HG03175 (cell line): ENCODE measurements around the gene RHEX.
"Not testable (repeated sequence)": the region's sequence is repeated elsewhere in the genome, so short reads cannot be mapped to it uniquely, and the experiment has no call there.

Experiments
- ATAC-seq: cut with Tn5 transposase; IDR thresholded peaks from one replicate; pipeline ENCODE4 v1.9.1; 2021; ENCODE audit warnings: mild to moderate bottlenecking, moderate library complexity; ENCODE audit not compliant: unreplicated experiment

RHEX gene

DNA sequence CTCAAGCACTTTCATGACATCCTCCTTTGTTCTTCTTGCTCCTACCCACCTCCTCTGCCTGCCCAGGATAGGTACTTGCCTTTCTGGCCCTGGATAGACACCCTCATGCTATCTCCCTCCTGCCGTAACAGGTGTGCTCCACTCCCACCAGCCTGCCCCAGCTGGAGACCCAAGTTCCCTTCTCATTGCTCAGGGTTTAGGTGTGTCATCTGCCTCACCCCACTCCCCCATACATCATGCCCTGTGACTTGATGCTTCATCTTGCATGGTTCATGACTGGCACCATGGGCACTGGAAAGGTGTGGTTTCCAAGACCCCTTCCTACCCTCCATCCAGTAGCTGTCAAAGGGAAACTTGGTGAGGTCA is 5.9 kb downstream of the RHEX start:
- no peak for ATAC-seq

DNA sequence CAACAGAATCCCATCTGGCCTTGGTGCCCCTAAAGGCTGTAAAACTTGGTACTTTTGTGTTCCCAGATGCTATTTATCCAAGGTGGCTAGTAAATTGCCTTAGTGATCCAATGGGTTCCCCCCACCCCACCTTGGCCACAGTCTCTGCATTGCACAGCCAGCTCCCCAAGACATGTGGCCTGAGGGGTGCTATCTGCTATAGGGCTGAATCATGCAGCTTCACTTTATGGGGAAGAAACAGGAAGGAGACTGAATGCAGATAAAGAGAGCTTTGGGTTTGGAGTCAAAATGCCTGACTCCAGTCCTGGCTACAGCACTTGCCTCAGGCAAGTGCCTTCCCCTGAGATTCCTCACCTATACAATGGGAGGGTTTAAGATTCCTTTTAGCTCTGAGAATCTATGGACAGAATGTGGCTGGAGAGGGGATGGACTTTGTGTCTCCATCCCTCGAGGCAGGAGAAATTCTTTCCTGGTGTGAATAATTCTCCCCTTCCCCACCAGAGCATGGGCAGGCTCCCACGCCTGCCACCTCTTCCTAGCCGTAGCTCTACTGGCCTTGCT is 6.5 kb downstream of the RHEX start:
- ATAC-seq: no peak

DNA sequence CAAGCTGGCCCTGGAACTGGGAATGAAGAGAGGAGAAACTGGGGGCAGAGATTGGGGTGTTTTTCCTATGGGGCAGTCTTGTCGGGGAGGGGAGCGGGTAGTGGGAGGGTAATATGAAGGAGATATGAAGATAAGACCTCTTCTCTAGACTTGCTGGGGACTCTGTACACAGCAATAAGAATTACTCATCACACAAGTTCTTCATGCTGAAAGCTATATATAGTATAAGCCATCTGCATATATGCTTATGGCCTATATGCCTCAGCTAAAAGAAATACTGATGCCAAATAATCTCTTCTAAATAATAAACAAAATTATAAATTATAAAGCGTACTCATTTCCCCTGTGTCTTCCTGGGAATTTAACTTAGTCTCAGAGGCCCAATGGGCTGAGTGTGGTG is 7.9 kb downstream of the RHEX start:
- ATAC-seq: no peak

DNA sequence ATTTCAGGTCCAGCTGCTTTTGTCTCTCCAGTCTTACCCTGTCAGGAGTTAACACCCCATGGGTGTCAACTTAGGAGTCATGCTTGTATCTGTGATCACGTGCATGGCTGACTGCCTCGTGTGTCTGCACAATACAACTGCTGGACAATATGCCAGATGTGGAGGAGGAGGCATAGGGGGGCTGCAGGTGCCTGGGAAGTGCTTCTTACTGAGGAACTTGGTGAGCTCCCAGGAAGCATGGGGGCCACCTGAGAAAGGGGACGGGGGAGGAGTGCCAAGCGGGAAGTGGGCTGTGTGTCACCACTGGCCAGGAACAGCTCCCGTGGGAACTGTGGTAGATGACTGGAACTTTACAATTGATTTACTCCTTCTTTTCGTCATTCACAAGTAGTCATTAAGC is 9.5 kb downstream of the RHEX start:
- ATAC-seq: no peak

DNA sequence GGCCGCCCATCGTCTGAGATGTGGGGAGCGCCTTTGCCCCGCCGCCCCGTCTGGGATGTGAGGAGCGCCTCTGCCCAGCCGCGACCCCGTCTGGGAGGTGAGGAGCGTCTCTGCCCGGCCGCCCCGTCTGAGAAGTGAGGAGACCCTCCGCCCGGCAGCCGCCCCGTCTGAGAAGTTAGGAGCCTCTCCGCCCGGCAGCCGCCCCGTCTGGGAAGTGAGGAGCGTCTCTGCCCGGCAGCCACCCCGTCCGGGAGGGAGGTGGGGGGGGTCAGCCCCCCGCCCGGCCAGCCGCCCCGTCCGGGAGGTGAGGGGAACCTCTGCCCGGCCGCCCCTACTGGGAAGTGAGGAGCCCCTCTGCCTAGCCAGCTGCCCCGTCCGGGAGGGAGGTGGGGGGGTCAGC is 11.0 kb downstream of the RHEX start:
- not testable (repeated sequence) for ATAC-seq

DNA sequence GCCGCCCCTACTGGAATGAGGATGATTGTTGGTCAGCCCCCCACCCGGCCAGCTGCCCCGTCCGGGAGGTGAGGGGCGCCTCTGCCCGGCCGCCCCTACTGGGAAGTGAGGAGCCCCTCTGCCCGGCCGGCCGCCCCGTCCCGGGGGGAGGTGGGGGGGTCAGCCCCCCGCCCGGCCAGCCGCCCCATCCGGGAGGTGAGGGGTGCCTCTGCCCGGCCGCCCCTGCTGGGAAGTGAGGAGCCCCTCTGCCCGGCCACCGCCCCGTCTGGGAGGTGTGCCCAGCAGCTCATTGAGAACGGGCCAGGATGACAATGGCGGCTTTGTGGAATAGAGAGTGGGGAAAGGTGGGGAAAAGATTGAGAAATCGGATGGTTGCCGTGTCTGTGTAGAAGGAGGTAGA is 11.5 kb downstream of the RHEX start:
- not testable (repeated sequence) for ATAC-seq

DNA sequence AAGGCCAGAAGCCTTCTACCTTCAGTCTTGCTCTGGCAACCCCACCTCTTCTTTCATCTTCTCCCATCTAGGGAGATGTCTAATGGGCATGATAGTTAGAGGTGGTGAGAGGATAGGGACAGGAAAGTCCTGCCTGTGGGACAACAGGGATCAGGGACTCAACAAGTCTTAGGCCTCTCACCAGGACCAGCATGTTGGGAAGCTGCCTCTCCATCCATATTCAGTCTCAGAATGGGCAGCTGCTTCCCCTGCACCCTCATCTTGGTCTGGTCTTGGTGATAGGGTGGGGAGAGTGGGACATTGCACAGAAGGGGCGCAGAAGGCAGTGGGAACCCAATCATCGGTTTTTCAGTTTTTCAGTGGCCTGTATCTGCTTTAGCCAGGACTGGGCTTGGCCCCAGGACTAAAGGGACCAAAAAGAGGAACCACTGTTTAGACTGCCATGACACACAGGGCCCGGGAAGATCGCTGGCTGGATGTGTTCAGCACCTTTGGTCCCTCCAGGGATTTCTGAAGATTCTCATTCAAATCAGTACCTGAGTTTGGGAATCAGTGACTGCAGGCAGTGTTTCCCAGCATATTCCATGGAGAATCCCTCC is 12.7 kb downstream of the RHEX start:
- ATAC-seq: no peak

DNA sequence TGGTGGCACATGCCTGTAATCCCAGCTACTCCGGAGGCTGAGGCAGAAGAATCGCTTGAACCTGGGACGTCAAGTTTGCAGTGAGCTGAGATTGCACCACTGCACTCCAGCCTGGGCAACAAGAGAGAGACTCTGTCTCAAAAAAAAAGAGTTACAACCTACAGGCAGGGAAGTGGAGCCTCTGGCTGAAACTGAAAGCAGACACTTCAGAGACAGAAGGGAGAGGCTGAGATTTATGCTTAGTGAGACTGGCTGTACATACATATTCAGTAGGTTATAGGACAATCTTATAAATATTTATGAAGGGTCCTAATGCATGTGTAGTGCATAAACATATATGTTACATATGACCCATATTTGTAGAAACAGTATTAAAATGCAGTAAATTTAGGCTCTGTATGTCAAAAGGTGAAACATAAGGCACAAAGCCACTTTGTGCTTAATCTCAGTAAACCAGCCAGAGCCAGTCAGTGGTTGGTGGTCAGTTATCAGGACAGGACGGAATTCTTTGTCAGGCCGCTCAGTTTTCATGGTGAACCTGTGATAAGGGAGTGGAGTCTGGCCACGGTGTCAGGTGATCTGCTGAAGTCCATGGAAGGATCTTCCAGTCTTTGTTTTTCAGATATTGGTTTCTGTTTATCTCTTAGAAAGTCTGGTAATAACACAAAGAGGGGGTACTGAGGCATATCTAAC is 13.7 kb downstream of the RHEX start:
- peak; percentile 79 for ATAC-seq

DNA sequence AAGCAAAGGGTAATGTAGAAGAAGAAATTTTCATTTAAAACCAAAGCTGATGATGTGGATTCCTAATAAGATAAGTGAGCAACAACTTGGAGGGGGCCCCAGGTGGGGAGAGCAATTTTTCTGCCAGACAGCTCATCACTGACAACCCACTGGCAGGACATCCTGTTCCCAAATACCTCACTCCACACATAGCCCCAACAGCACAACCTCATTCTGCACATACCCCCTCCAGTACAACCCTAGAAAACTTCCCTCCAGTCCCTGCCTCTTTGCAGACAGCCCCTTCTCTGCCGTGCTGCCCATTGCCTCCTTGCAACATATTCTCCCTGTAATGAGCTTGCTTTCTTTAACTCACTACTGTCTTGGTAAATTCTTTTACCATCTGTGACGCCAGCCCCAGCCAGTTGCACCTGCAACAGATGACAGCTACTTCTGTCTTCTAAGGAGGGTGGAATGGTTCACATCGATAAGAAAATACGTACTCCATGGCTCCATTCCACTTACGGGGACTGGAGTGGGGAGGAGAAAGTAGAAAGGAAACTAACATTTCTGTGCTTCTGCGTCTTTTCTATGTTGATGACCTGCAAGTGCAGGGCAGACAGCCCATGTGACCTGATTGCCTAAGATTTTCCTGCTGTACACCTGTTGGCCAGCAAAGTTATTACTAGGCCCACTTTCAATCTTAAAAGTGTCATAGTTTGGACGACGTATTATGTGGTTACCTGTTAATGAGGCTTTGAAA is 14.7 kb downstream of the RHEX start:
- no peak for ATAC-seq

DNA sequence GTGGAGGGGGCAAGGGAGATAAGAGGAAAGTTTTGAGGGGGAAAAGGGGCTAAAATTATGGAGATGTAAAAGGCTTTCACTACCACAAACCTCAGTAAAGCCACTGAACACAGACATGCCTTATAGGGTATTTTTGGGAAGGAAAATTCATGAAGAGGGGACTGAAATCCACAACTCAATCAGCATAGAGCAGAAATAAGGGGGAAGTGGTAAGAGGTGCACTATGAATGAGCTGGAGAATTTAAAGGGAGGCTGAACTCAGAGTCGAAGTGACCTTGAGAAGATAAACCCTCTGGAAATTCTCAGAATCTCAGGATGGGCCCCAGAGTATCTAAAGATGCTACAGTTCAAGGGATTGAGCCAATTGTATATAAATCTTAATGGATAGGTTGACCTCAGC is 15.3 kb downstream of the RHEX start:
- ATAC-seq: no peak

DNA sequence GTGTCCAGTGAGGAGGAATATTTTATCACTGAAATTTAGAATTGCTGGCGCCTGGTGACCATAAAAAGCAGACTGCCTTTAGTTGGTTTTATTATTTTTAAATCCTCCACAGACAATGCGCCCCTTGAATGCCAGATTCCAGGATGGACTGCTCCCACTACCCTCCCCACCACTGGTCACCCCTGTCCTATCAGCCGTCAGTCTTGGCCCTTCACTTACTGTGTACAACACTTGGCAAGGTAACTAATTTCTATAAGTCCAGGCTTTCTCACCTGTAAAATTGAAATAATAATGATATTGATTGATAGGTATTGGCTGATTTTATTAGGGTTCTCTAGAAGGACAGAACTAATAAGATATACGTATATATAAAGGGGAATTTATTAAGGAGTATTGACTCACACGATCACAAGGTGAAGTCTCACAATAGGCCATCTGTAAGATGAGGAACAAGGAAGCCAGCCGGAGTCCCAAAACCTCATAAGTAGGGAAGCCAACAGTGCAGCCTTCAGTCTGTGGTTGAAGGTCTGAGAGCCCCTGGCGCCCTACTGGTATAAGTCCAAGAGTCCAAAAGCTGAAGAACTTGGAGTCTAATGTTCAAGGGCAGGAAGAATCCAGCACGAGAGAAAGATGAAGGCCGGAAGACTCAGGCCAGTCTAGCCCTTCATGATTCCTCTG is 17.8 kb downstream of the RHEX start:
- no peak for ATAC-seq

DNA sequence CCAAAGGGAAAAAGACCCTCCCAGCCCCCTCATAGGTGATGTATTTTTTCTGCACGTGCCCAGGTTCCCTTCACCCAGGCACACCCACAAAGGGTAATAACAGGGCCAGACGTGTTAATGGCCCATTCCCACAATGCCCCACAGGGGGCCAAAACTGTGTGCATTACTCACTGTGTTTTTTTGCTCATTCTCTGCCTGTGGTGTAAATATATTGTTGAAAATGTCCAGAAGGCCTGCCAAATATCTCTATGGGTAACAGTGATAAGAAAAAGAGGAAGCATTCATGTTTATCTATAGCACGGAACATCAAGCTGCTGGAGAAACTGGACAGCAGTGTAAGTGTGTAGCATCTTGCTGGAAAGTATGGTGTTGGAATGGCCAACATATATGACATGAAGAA is 21.9 kb downstream of the RHEX start:
- ATAC-seq: no peak

DNA sequence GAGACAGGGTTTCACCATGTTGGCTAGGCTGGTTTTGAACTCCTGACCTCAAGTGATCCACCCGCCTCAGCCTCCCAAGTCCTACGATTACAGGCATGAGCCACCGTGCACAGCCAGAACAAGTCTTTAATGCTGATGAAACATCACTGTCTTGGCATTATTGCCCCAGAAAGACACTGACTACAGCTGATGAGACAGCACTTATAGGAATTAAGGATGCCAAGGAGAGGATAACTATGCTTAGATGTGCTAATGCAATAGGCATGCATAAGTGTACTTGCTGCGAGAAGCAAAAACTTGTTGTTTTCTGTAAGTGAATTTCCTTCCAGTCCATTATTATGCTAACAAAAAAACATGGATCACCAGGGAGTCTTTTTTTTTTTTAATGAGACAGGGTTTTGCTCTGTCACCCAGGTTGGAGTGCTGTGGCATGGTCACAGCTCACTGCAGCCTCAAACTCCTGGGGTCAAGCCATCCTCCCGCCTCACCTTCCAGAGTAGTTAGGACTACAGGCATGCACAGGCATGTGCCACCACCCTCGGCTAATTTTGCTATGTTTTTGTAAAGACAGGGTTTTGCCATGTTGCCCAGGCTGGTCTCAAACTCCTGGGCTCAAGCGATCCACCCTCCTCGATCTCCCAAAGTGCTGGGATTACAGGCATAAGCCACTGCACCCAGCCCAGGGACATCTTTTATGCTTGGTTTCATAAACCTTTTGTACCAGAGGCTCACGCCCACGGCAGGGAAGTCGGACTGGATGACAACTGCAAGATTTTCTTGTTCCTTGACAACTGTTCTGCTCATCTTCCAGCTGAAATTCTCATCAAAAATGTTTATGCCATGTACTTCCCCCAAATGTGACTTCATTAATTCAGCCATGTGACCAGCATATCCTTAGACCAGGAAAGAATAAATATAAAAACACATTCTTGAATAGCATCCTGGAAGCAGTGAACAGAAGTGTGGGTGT is 23.1 kb downstream of the RHEX start:
- ATAC-seq: no peak

DNA sequence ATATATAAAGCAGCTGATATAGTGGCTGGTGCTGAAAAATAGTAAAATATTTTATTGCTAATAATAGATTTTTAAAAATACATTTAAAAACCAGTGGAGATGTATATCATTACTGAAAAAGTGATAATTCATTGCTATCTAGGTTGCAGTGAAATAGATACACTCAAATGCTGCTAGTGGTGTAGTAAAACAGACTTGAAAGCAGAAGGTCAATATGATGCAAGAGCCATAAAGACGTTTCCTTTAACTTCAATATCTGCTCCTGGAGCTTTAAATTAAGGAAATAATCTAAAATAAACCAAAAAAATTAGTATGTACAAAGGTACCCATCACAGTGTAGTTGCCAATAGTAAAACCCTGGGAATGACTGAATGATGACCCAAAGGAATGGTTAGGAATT is 26.2 kb downstream of the RHEX start:
- no peak for ATAC-seq

DNA sequence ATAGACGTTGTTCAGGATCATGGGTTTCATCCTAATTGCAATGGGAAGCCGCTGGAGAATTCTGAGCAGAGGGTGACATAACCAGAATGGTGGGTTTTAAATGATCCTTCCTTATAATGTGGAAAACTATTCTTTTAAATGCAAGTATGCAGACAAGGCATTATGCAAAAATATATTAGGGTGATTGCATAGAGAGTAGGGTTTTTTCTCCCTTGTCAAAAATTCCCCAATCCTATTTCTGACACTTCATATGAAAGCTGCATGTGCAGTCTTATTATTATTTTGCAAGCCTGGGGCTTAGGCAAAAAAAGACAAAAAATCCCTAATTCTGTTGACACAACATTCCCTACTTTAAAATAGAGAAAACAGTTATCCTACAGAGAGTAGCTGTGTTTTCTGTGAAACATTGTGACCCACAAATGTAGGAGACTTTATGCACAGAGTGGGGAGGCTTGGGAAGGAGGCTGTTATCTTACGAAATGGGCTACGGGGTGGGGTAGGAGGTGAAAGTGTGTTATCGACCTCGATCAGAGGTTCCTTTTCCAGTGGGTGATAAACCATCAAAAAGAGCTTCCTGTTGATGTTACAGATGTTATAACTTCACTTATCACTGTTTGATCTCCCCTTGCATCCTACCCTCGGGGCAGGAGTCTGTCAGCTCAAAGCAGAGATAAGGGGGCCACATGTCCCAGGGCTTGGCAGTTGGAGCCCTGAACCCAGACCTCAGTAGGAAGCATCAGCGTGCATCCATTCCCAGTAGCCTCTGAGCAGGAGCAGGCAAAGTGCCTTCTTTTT is 27.2 kb downstream of the RHEX start:
- no peak for ATAC-seq

DNA sequence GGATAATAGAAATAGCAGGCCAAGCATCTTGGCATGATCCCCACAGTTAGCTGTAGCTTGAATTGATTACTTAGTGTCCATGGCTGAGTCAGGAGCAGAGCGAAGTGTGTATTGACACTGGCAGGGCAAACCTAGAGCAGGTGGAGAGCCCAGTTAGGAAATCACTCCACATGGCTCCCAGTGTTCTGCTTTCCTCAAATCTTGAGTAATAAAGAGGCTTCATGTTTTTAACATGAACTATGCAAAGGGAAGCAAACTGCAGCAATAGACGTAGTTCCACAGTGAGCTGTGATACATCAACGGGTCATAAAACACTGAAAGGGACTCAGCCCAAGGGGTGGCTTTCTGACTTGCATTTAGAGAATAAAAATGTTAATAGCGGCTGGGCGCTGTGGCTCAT is 28.9 kb downstream of the RHEX start:
- ATAC-seq: no peak

DNA sequence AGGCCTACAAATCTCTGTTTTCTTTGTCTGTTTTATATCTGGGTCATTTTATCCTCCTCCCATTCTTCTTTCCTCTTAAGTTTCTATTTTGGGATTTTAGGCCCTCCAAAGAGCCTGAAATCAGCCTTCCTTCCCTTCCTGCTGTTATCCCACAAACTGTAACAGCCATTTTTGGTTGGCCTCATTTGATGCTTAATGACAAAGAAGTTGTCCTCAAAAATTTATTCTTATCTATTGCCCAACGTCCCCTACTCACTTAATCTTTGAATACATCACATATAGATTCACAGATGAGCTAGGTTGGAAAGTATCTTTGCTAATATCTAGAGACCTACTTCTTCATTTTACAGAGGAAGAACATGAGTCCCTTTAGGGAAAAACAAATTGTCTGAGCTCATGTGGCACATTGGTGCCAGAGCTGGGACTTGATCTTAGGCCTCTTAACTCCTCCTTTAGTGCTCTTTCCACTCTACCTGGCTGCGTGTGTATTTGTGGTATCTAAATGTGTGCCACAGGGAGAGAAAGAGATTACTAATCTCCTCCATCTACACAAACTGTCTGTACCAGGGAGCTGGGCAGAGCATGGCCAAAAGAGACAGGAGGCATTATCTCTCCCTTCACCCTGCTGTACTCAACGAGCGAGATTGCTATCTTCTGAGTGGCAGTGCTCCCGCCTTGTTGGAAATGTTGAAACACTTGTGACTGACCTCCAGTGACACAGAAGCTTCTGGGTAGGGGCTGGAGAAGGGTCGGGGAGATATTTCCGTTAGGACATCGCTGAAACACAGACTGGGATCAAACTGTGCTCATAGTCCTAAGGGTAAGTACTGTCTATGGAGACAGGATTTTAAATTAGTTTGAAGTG is 30.1 kb downstream of the RHEX start:
- ATAC-seq: no peak

DNA sequence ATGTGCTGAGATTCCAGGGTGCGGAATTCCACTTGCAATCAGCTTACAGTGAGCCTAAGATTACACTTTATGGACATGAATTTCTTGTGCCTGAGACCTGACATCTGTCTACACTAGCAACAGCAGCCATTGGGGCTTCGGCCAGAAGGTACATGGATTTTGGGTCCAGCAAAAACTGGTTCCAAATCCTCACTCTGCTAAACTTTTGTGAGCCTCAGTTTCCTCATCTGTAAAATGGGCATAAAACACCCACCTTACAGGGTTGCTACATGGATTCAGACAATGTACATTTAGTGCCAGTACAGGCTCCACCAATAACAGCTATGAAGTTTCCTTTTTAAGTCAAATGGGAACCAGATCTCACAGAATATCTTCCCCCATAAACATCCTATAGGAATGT is 30.8 kb downstream of the RHEX start:
- ATAC-seq: no peak

DNA sequence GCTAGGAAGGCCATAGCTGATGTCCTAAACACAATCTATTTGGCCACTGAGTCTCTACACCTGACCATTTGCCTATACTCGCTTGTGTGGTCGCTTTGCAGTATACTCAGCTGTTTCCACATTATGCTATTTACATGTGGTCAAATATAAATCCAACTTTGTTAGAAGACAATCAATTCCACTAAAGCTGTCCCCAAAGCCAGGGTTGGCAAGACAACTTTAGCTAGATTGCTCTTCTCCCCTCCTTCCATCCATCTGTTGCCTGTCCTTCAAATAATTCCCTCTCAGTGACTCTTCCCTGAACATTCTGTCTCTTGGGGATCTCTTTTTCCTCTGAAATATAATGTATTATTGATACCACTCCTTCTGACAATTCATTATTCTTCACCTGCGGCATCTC is 34.1 kb downstream of the RHEX start:
- ATAC-seq: no peak
